ENCODE results near the gene KYNU.

KYNU gene

DNA sequence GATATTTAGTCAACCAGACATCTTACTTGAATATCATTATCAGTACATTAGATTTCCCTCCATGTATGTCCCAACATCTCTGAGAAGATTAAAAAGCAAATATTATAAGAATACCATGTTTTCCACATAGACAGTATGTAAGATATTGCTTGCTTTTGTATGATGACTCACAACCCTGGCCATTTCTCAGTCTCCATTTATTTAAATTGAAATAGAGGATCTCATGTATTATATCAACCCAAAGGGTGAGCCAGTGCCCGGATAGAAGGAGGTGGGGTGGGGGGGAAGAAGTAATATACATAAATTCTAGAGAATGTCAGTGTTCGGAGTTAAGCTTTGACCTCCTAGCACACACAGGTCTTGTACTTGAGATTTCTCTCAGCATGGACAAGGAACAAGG lies 109.6 kb downstream of the KYNU start:
- TF ChIP-seq, protein P1, sequence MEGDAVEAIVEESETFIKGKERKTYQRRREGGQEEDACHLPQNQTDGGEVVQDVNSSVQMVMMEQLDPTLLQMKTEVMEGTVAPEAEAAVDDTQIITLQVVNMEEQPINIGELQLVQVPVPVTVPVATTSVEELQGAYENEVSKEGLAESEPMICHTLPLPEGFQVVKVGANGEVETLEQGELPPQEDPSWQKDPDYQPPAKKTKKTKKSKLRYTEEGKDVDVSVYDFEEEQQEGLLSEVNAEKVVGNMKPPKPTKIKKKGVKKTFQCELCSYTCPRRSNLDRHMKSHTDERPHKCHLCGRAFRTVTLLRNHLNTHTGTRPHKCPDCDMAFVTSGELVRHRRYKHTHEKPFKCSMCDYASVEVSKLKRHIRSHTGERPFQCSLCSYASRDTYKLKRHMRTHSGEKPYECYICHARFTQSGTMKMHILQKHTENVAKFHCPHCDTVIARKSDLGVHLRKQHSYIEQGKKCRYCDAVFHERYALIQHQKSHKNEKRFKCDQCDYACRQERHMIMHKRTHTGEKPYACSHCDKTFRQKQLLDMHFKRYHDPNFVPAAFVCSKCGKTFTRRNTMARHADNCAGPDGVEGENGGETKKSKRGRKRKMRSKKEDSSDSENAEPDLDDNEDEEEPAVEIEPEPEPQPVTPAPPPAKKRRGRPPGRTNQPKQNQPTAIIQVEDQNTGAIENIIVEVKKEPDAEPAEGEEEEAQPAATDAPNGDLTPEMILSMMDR (IDR thresholded peaks at IDR 0.05; ENCODE audit: control insufficient read depth, insufficient read depth, low read depth, low read length, missing control alignments): no peak
- DNase-seq (ENCODE audit: low read depth): no peak
- H3K4me3 ChIP-seq (ENCODE audit: control insufficient read depth, low read depth, low read length): no peak overlapping the region

DNA sequence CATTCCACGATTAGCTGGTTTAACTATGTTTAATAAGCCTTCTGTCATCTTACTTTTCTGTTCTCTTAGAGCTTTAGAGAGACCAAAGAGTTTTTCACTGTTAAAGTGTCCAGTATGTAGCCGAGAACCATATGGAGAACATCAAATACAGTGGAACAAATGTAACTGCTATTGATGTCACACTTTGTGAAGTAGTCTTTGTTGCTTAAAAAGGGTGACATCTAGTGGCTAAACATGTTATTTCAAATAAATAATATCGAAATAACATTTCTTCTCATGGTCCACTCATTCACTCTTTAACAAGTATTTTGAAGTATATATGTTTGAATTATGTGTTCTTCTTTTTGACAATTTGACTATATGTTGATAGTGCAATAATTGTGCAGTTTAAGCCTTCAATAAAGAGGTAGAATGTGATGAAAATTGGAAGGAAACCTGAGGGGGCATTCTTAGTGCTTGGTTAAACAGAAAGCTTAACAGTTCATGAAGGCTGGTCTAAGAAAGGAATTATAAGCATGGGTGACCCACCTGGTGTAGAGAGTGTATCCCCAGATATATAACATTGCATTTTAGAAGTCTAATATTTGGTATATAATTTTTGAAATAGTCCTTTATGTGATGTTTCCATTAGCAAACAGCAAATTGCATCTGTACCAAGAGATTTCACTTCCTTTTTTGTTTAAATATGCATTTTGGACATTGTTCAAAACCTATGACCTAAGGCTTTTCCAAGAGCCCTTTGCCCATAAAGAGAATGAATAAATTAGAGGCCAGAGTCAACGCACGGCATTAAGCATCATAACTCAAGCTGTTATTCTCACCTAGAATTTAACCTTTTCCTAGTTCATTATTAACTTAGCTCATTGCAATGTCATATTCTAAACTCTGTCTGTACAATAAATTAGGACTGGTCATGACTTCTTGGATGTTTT lies 112.1 kb downstream of the KYNU start:
- TF ChIP-seq, protein P1 (IDR thresholded peaks at IDR 0.05; ENCODE audit: control insufficient read depth, insufficient read depth, low read depth, low read length, missing control alignments): peak; percentile 34
- H3K4me3 ChIP-seq (ENCODE audit: control insufficient read depth, low read depth, low read length): no peak overlapping the region
- no peak for DNase-seq (ENCODE audit: low read depth)

DNA sequence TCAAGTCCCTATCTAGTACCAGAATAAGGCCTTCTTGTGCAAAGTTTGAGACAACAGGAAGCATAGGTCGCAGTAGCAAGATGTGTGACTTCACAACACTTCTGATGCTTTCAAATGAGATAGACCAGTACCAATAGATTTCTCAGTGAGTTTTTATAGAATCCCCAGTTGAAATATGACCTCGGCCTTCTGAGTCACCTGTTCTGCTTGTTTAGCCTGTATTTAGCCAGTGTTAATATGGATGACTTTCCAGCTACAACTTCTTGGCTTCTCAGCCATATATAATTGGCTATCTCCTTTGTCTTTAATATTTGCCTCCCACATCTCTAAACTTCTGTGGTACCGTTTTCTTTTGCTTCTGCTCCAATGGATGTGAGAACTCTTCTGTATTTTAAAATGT lies 113.8 kb downstream of the KYNU start:
- TF ChIP-seq, protein P1 (IDR thresholded peaks at IDR 0.05; ENCODE audit: control insufficient read depth, insufficient read depth, low read depth, low read length, missing control alignments): no peak
- no peak for DNase-seq (ENCODE audit: low read depth)
- no peak overlapping the region for H3K4me3 ChIP-seq (ENCODE audit: control insufficient read depth, low read depth, low read length)

DNA sequence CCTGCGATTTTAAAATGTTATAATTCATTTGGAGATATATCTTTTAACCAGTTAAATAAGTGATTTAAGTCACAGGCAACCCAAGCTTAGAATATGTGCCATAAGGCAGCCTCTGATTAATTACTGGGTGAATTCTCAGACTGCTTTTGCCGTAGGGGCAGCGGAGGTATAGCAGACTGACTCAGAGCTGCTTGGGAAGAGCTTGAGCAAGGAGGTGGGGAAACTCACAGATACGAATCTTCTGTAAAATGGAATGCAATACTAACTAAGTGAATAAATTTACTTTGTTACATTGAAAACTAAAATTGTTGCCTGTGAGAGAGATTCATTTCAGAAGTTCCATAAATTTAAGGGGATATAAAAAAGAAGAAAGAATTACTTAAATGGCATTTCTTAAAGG lies 115.4 kb downstream of the KYNU start:
- no peak for DNase-seq (ENCODE audit: low read depth)
- H3K4me3 ChIP-seq (ENCODE audit: control insufficient read depth, low read depth, low read length): no peak overlapping the region
- TF ChIP-seq, protein P1 (IDR thresholded peaks at IDR 0.05; ENCODE audit: control insufficient read depth, insufficient read depth, low read depth, low read length, missing control alignments): no peak

DNA sequence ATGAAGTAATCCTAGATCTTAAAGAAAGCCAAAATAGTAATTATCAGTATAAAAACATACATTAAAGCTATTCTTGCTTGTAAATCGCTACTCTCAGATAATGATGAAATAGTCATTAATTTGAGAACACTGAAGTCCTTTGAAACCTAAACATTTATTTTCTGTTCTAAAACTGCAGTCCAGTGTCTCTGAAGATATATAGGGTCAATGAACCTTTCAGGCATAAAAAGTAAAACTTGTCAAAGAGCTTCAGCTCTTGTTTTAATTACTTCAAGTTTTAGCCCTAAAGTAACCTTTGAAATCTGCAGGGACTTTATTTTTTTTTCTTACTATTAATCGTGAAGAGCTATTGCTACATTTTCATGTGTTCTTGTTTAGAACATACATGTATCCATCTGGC lies 116.3 kb downstream of the KYNU start:
- H3K4me3 ChIP-seq (ENCODE audit: control insufficient read depth, low read depth, low read length): no peak overlapping the region

DNA sequence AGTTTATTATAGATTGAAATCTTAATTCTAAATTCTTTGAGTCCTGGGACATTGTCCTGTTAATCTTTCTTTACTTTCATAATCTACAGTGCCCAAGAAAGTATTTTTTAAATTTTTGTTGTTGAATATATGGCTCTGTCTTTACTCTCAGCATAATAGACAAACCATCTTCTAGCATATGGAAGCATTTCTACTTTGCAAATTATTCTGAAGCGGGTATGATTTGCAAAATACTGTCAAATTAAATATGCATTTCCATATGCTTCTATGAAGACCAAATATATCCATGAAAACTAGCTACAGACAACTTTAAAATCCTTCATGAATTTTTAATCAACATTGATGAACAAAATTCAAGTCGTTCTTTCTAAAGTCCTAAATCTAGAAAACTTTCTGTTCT lies 117.2 kb downstream of the KYNU start:
- no peak overlapping the region for H3K4me3 ChIP-seq (ENCODE audit: control insufficient read depth, low read depth, low read length)
- TF ChIP-seq, protein P1 (IDR thresholded peaks at IDR 0.05; ENCODE audit: control insufficient read depth, insufficient read depth, low read depth, low read length, missing control alignments): no peak
- DNase-seq (ENCODE audit: low read depth): no peak

More for the DNA sequence above, 116.3 kb downstream of the KYNU start:
- TF ChIP-seq, protein P1 (IDR thresholded peaks at IDR 0.05; ENCODE audit: control insufficient read depth, insufficient read depth, low read depth, low read length, missing control alignments): no peak
- DNase-seq (ENCODE audit: low read depth): no peak
